GM23338 (cell line): ENCODE results near the gene LPAR6.

ENCODE experiments used
- EZH2 ChIP-seq: fragments of 200-600 bp; sonication (generic); IDR thresholded peaks from one replicate; pipeline ENCODE4 v1.8.0; 2017; ENCODE audit warnings: antibody characterized with exemption, mild to moderate bottlenecking, low read depth; ENCODE audit not compliant: unreplicated experiment
- EZH2phosphoT487 ChIP-seq: fragments of 200-600 bp; sonication (generic); IDR thresholded peaks from one replicate; pipeline ENCODE4 v1.8.1; 2018; ENCODE audit warnings: antibody characterized with exemption; ENCODE audit not compliant: unreplicated experiment
- JUNB ChIP-seq: IDR thresholded peaks from one replicate; pipeline ENCODE4 v1.6.1; 2016; ENCODE audit warnings: antibody characterized with exemption; ENCODE audit not compliant: unreplicated experiment
- NANOG ChIP-seq: IDR thresholded peaks from 2 replicates; pipeline ENCODE4 v1.6.1; 2016; ENCODE audit warnings: antibody characterized with exemption, borderline replicate concordance
- POLR2AphosphoS5 ChIP-seq: IDR thresholded peaks from 2 replicates; pipeline ENCODE4 v1.6.1; 2016; ENCODE audit warnings: antibody characterized with exemption, low read depth
- ZNF114 ChIP-seq: fragments of 250-450 bp; sonication (Bioruptor Pico); IDR thresholded peaks from 2 replicates; pipeline ENCODE4 v1.5.0; 2020; ENCODE audit warnings: mild to moderate bottlenecking, moderate library complexity
- TF ChIP-seq, protein P1 (sequence below), 2 experiments: fragments of 200-600 bp in 1 of 2; sonication (generic) in 1 of 2; conservative IDR thresholded peaks; 2 replicates each; pipeline versions ENCODE4 v1.5.1 to v1.6.1; 2016 to 2017; ENCODE audit warnings: antibody characterized with exemption in 2 of 2, low read depth in 2 of 2, mild to moderate bottlenecking in 2 of 2, moderate library complexity in 1 of 2
- TF ChIP-seq, protein P2 (sequence below): IDR thresholded peaks from one replicate; pipeline ENCODE4 v1.6.1; 2018; ENCODE audit warnings: antibody characterized with exemption; ENCODE audit not compliant: unreplicated experiment

DNA sequence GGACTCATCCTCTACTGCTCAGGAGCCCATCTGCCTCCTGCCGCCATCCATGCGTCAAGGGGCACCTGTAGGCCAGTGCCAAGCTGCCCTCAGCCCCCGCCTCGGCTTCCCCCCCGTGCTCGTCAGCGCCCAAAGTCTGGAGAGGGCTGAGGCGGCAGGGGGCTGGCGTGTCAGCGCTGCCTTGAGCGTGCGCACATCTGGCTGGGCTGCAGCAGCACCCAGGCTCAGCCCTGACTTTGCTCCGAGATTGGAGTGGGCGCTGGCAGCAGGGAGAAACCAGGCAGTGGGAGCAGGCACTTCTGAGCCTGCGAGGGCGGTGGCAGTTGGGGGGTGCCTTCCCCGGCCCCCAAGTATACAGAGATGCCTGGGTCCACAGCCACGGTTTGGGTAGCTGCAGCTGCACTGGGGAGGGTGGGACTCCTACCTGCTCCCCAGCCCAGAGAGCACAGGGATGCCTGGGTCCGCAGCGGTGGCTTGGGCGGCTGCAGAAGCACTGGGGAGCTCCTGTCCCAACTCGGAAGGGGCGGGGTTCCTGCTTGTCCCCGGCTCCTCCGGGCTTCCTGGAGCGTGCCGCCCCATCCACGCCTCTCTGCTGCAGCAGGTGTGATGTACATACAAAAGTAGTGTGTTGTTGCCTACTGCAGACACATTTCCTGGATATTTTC lies 44.8 kb upstream of the LPAR6 start:
- TF ChIP-seq, protein P1, sequence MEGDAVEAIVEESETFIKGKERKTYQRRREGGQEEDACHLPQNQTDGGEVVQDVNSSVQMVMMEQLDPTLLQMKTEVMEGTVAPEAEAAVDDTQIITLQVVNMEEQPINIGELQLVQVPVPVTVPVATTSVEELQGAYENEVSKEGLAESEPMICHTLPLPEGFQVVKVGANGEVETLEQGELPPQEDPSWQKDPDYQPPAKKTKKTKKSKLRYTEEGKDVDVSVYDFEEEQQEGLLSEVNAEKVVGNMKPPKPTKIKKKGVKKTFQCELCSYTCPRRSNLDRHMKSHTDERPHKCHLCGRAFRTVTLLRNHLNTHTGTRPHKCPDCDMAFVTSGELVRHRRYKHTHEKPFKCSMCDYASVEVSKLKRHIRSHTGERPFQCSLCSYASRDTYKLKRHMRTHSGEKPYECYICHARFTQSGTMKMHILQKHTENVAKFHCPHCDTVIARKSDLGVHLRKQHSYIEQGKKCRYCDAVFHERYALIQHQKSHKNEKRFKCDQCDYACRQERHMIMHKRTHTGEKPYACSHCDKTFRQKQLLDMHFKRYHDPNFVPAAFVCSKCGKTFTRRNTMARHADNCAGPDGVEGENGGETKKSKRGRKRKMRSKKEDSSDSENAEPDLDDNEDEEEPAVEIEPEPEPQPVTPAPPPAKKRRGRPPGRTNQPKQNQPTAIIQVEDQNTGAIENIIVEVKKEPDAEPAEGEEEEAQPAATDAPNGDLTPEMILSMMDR (conservative IDR thresholded peaks at IDR 0.05; ENCODE audit: low read depth in 2 of 2), result no peak
- TF ChIP-seq EZH2 (no peak), POLR2AphosphoS5 (no peak), EZH2phosphoT487 (no peak), JUNB (no peak), NANOG (no peak), ZNF114 (CRISPR knock-in tag) (no peak)
- TF ChIP-seq, protein P2, sequence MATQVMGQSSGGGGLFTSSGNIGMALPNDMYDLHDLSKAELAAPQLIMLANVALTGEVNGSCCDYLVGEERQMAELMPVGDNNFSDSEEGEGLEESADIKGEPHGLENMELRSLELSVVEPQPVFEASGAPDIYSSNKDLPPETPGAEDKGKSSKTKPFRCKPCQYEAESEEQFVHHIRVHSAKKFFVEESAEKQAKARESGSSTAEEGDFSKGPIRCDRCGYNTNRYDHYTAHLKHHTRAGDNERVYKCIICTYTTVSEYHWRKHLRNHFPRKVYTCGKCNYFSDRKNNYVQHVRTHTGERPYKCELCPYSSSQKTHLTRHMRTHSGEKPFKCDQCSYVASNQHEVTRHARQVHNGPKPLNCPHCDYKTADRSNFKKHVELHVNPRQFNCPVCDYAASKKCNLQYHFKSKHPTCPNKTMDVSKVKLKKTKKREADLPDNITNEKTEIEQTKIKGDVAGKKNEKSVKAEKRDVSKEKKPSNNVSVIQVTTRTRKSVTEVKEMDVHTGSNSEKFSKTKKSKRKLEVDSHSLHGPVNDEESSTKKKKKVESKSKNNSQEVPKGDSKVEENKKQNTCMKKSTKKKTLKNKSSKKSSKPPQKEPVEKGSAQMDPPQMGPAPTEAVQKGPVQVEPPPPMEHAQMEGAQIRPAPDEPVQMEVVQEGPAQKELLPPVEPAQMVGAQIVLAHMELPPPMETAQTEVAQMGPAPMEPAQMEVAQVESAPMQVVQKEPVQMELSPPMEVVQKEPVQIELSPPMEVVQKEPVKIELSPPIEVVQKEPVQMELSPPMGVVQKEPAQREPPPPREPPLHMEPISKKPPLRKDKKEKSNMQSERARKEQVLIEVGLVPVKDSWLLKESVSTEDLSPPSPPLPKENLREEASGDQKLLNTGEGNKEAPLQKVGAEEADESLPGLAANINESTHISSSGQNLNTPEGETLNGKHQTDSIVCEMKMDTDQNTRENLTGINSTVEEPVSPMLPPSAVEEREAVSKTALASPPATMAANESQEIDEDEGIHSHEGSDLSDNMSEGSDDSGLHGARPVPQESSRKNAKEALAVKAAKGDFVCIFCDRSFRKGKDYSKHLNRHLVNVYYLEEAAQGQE, result no peak
